H9 (cell line): ENCODE results near the gene SLC25A17. TPM values are rescaled to one million over a fixed set of nuclear protein-coding genes. Genes with fewer than 3 reads are reported as not detected.

Source experiments
- DNase-seq: peaks from one replicate; pipeline ENCODE4 v3.0.0-alpha.2; 2017
- H2AFZ ChIP-seq: one replicate; pipeline ENCODE4 v1.6.1; 2013; ENCODE audit warnings: mild to moderate bottlenecking, low read length, control low read depth, moderate library complexity
- H2AK5ac ChIP-seq: 2 replicates; pipeline ENCODE4 v1.6.1; 2013; ENCODE audit warnings: low read length, control low read depth, mixed read lengths; ENCODE audit not compliant: insufficient read length
- H2BK120ac ChIP-seq: one replicate; pipeline ENCODE4 v1.6.1; 2013; ENCODE audit warnings: low read depth, mild to moderate bottlenecking, low read length, control low read depth, inconsistent platforms; ENCODE audit not compliant: poor library complexity, severe bottlenecking
- H2BK12ac ChIP-seq: 2 replicates; pipeline ENCODE4 v1.6.1; 2013; ENCODE audit warnings: low read length, control low read depth, mixed read lengths, low read depth; ENCODE audit not compliant: insufficient read length
- H2BK15ac ChIP-seq: 2 replicates; pipeline ENCODE4 v1.6.1; 2013; ENCODE audit warnings: low read depth, low read length, control low read depth
- H2BK20ac ChIP-seq: one replicate; pipeline ENCODE4 v1.6.1; 2013; ENCODE audit warnings: low read depth, mild to moderate bottlenecking, low read length, control low read depth, inconsistent platforms; ENCODE audit not compliant: poor library complexity, severe bottlenecking
- H2BK5ac ChIP-seq: 2 replicates; pipeline ENCODE4 v1.6.1; 2013; ENCODE audit warnings: low read length, control low read depth, mixed read lengths; ENCODE audit not compliant: insufficient read length
- H3K14ac ChIP-seq: 2 replicates; pipeline ENCODE4 v1.6.1; 2013; ENCODE audit warnings: low read length, control low read depth; ENCODE audit not compliant: insufficient read depth
- H3K18ac ChIP-seq: 2 replicates; pipeline ENCODE4 v1.6.1; 2013; ENCODE audit warnings: low read depth, mild to moderate bottlenecking, mixed read lengths, low read length, control low read depth; ENCODE audit not compliant: insufficient read length
- H3K23ac ChIP-seq: 2 replicates; pipeline ENCODE4 v1.6.1; 2013; ENCODE audit warnings: low read length, control low read depth, mixed read lengths, low read depth; ENCODE audit not compliant: insufficient read length
- H3K23me2 ChIP-seq: 2 replicates; pipeline ENCODE4 v1.6.1; 2013; ENCODE audit warnings: low read depth, mild to moderate bottlenecking, mixed read lengths, low read length, control low read depth; ENCODE audit not compliant: insufficient read length, poor library complexity, severe bottlenecking
- H3K27ac ChIP-seq: 2 replicates; pipeline ENCODE4 v1.5.1; 2013; ENCODE audit warnings: low read length, control low read depth, mixed read lengths, low read depth; ENCODE audit not compliant: insufficient read length
- H3K27me3 ChIP-seq: 2 replicates; pipeline ENCODE4 v1.6.1; 2013; ENCODE audit warnings: low read length, control low read depth, inconsistent platforms; ENCODE audit not compliant: insufficient read depth
- H3K4ac ChIP-seq: 2 replicates; pipeline ENCODE4 v1.6.1; 2013; ENCODE audit warnings: low read depth, mild to moderate bottlenecking, control low read depth, inconsistent platforms, low read length, moderate library complexity
- H3K4me1 ChIP-seq: 2 replicates; pipeline ENCODE4 v1.6.1; 2013; ENCODE audit warnings: low read length, control low read depth, inconsistent platforms; ENCODE audit not compliant: insufficient read depth
- H3K4me2 ChIP-seq: 2 replicates; pipeline ENCODE4 v1.6.1; 2013; ENCODE audit warnings: low read length, control low read depth, mixed read lengths; ENCODE audit not compliant: insufficient read length, insufficient read depth
- H3K56ac ChIP-seq: 2 replicates; pipeline ENCODE4 v1.6.1; 2013; ENCODE audit warnings: low read depth, mild to moderate bottlenecking, mixed read lengths, low read length, control low read depth; ENCODE audit not compliant: insufficient read length
- H3K79me1 ChIP-seq: 2 replicates; pipeline ENCODE4 v1.6.1; 2013; ENCODE audit warnings: low read depth, mild to moderate bottlenecking, moderate library complexity, low read length, control low read depth, inconsistent platforms; ENCODE audit not compliant: insufficient read depth, poor library complexity, severe bottlenecking
- H3K79me2 ChIP-seq: 2 replicates; pipeline ENCODE4 v1.6.1; 2013; ENCODE audit warnings: low read length, control low read depth, inconsistent platforms; ENCODE audit not compliant: insufficient read depth
- H3K9ac ChIP-seq: 2 replicates; pipeline ENCODE4 v1.6.1; 2013; ENCODE audit warnings: low read length, control low read depth, mixed read lengths; ENCODE audit not compliant: insufficient read length; ENCODE audit errors: extremely low read depth
- H3K9me3 ChIP-seq: one replicate; pipeline ENCODE4 v1.6.1; 2013; ENCODE audit warnings: low read depth, low read length, inconsistent platforms; ENCODE audit not compliant: control insufficient read depth
- H3T11ph ChIP-seq: one replicate; pipeline ENCODE4 v1.6.1; 2013; ENCODE audit warnings: mild to moderate bottlenecking, low read length, control low read depth, inconsistent platforms
- H4K20me1 ChIP-seq: one replicate; pipeline ENCODE4 v1.6.1; 2013; ENCODE audit not compliant: control insufficient read depth, insufficient read length, insufficient read depth
- H4K5ac ChIP-seq: 2 replicates; pipeline ENCODE4 v1.6.1; 2013; ENCODE audit warnings: low read depth, mild to moderate bottlenecking, mixed read lengths, low read length, control low read depth; ENCODE audit not compliant: insufficient read length
- H4K8ac ChIP-seq: replicated peaks from 2 replicates; pipeline ENCODE4 v1.6.1; 2013; ENCODE audit warnings: low read length, control low read depth, mixed read lengths, low read depth; ENCODE audit not compliant: insufficient read length
- H4K91ac ChIP-seq: 2 replicates; pipeline ENCODE4 v1.6.1; 2013; ENCODE audit warnings: low read depth, mild to moderate bottlenecking, moderate library complexity, mixed read lengths, low read length, control low read depth; ENCODE audit not compliant: insufficient read length
- H3K27ac Mint-ChIP-seq, 3 experiments: 2 replicates in 2 of 3; 3 replicates in 1 of 3; pipeline ENCODE4 v1.8.0; 2020 to 2021; ENCODE audit warnings: mixed read lengths in 3 of 3, mild to moderate bottlenecking in 1 of 3, moderate library complexity in 1 of 3
- H3K27me3 Mint-ChIP-seq: 2 replicates; pipeline ENCODE4 v1.8.0; 2021; ENCODE audit warnings: low read depth, mild to moderate bottlenecking, moderate library complexity, mixed read lengths
- H3K36me3 Mint-ChIP-seq, 3 experiments: 2 replicates in 2 of 3; 3 replicates in 1 of 3; pipeline ENCODE4 v1.8.0; 2020 to 2021; ENCODE audit warnings: low read depth in 3 of 3, mixed read lengths in 3 of 3; ENCODE audit not compliant: insufficient read depth in 1 of 3
- H3K4me1 Mint-ChIP-seq, 2 experiments: 2 replicates each; pipeline ENCODE4 v1.8.0; 2020; ENCODE audit warnings: mixed read lengths in 2 of 2
- H3K4me3 Mint-ChIP-seq, 2 experiments: 2 replicates in 1 of 2; 3 replicates in 1 of 2; pipeline ENCODE4 v1.8.0; 2020 to 2021; ENCODE audit warnings: mild to moderate bottlenecking in 2 of 2, mixed read lengths in 2 of 2, moderate library complexity in 1 of 2
- H3K9me3 Mint-ChIP-seq, 2 experiments: 2 replicates in 1 of 2; 3 replicates in 1 of 2; pipeline ENCODE4 v1.8.0; 2020; ENCODE audit warnings: mild to moderate bottlenecking in 2 of 2, mixed read lengths in 2 of 2, moderate library complexity in 1 of 2
- WGBS: extraction: QIAGEN DNeasy Blood & Tissue Kit; methylation state at CpG from one replicate; pipeline ENCODE4 v1.1.7; 2013; ENCODE audit warnings: missing lambda C conversion rate, low lambda C conversion rate, mixed read lengths; ENCODE audit not compliant: insufficient read length; ENCODE audit errors: extremely low coverage; 5-methylcytosine and 5-hydroxymethylcytosine counted together
- total RNA-seq: library from RNA; stranded (reverse); gene quantifications from 2 replicates; pipeline ENCODE4 v1.2.1, GENCODE V29; 2021
- TF ChIP-seq, protein P1 (sequence below): fragments of 200-600 bp; sonication (generic); conservative IDR thresholded peaks from 3 replicates; pipeline ENCODE4 v1.8.0; 2021; ENCODE audit warnings: antibody characterized with exemption, mild to moderate bottlenecking

SLC25A17 gene
- total RNA-seq, 1 experiment from 2014 or later = 26.5 TPM

DNA sequence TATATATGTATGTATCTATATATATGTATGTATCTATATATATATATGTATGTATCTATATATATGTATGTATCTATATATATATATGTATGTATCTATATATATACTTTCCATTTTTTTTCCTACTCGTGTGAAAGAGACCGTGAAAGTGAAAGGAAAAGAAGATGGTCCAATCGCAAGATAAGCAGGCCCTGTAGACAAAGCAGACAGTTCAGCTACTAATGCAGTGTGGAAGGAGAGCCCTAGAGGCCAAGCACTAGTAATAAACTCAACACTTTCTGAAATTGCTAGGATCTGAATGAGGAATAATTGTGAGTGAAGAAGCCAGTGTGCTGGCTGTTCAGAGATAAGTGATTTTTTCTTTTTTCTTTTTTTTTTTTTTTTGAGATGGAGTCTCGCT is 92.6 kb downstream of the SLC25A17 start:
- Mint-ChIP-seq H3K27ac (peak overlapping the region; percentile 74 to 82 (median 80); a peak in 4 of 7 replicates), H3K27me3 (no peaks in the 10 kb centered on the region), H3K36me3 (no peaks in the 10 kb centered on the region; a peak in 2 of 7 replicates), H3K4me3 (no peak overlapping the region; a peak in 1 of 5 replicates), H3K9me3 (peaks cover 0 to 3% of the 10 kb centered on the region in 2 experiments; a peak in 2 of 5 replicates), H3K4me1 (peaks cover 33 to 39% of the 10 kb centered on the region in 2 experiments)
- Histone ChIP-seq H3K27me3 (no peaks in the 10 kb centered on the region), H3K9ac (no peak overlapping the region), H2AK5ac (no peak overlapping the region), H3K4me2 (no peak overlapping the region), H3K4me1 (no peaks in the 10 kb centered on the region; the same call in 1 of the 2 replicates), H2BK12ac (no peak overlapping the region), H3K9me3 (no peaks in the 10 kb centered on the region), H3K14ac (no peak overlapping the region), H3K56ac (no peak overlapping the region), H3K79me2 (no peaks in the 10 kb centered on the region), H4K8ac (no peak overlapping the region), H4K5ac (no peak overlapping the region), H3K23ac (no peak overlapping the region), H3T11ph (no peak overlapping the region), H2BK5ac (no peak overlapping the region), H3K4ac (no peak overlapping the region), H4K20me1 (no peaks in the 10 kb centered on the region), H2BK15ac (no peak overlapping the region), H3K27ac (peak overlapping the region; percentile 42), H4K91ac (no peak overlapping the region), H2BK120ac (no peak overlapping the region), H2AFZ (no peak overlapping the region), H3K79me1 (no peaks in the 10 kb centered on the region), H3K23me2 (no peaks in the 10 kb centered on the region), H3K18ac (no peak overlapping the region), H2BK20ac (no peak overlapping the region)
- no peak for DNase-seq
- no CpG with 5 or more reads among the region's 4 CpGs for WGBS
- TF ChIP-seq, protein P1, sequence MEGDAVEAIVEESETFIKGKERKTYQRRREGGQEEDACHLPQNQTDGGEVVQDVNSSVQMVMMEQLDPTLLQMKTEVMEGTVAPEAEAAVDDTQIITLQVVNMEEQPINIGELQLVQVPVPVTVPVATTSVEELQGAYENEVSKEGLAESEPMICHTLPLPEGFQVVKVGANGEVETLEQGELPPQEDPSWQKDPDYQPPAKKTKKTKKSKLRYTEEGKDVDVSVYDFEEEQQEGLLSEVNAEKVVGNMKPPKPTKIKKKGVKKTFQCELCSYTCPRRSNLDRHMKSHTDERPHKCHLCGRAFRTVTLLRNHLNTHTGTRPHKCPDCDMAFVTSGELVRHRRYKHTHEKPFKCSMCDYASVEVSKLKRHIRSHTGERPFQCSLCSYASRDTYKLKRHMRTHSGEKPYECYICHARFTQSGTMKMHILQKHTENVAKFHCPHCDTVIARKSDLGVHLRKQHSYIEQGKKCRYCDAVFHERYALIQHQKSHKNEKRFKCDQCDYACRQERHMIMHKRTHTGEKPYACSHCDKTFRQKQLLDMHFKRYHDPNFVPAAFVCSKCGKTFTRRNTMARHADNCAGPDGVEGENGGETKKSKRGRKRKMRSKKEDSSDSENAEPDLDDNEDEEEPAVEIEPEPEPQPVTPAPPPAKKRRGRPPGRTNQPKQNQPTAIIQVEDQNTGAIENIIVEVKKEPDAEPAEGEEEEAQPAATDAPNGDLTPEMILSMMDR = 0 out of 3 replicates have a peak, but pooled peaks have one; percentile 12
